ENCODE results near the gene LRP2. TPM values are rescaled to one million over a fixed set of nuclear protein-coding genes. Genes with fewer than 3 reads are reported as not detected.

Gene LRP2
- polyA plus RNA-seq, 1 donor (not counting 4 experiments of a cell fraction or from before 2014, with no cell fraction given): not detected

DNA sequence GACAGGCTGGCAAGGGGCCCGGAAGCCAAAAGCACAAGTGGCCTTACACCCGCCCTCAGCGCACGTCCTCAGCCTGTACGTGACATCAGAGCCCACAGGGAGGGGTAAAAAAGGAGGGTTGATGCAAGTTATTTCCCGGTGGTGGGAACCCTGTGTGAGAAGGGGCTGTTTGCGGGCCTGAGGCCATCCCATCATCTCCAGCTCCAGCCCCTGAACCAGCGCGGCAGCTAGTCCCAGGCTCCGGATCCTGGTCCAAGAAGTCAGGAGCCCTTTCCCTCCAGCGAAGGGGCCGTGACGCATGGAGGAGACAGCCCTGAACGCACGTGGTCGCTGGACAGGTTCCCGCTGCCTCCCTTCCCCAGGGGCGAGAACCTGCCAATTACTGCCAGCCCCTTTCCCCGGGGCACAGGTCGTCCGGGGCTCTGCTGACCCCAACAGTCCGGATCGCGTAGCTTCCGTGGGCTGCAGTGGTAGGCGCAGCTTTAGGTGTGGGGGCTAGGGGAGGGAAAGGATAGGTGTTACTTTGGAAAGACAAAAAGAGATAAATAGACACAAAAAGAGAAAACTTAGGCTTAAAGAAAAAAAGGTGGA lies 1.3 kb upstream of the LRP2 start:
- dilution Hi-C loops (cut with MboI; ENCODE audit: extremely low pct_ligation_motif_present, low sequenced_read_pairs): no loop called here
- H3K9ac ChIP-seq (ENCODE audit: control insufficient read depth, extremely low read depth, insufficient read depth, low read length): no peak overlapping the region
- peak overlapping the region; percentile 80 for H3K4me2 ChIP-seq (ENCODE audit: control insufficient read depth, extremely low read depth, insufficient read depth, low read depth, low read length)
- H3K4me1 ChIP-seq (ENCODE audit: control insufficient read depth, extremely low read depth, insufficient read depth, low read length): peaks cover 27% of the 10 kb centered on the region
- no peaks in the 10 kb centered on the region for H4K20me1 ChIP-seq (ENCODE audit: control insufficient read depth, extremely low read depth, insufficient read depth, low read length)
- H3K27ac ChIP-seq (ENCODE audit: control insufficient read depth, insufficient read depth, low read length): no peak overlapping the region
- TF ChIP-seq, protein P1, sequence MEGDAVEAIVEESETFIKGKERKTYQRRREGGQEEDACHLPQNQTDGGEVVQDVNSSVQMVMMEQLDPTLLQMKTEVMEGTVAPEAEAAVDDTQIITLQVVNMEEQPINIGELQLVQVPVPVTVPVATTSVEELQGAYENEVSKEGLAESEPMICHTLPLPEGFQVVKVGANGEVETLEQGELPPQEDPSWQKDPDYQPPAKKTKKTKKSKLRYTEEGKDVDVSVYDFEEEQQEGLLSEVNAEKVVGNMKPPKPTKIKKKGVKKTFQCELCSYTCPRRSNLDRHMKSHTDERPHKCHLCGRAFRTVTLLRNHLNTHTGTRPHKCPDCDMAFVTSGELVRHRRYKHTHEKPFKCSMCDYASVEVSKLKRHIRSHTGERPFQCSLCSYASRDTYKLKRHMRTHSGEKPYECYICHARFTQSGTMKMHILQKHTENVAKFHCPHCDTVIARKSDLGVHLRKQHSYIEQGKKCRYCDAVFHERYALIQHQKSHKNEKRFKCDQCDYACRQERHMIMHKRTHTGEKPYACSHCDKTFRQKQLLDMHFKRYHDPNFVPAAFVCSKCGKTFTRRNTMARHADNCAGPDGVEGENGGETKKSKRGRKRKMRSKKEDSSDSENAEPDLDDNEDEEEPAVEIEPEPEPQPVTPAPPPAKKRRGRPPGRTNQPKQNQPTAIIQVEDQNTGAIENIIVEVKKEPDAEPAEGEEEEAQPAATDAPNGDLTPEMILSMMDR (optimal IDR thresholded peaks at IDR 0.05 in 1 of 3, IDR thresholded peaks at IDR 0.05 in 1 of 3, conservative IDR thresholded peaks at IDR 0.05 in 1 of 3; ENCODE audit: extremely low read depth in 1 of 3, insufficient read depth in 2 of 3, low read length in 3 of 3): no peak
- peak; percentile 76 for TF ChIP-seq EZH2 (IDR thresholded peaks at IDR 0.05; ENCODE audit: low read length)
- no peaks in the 10 kb centered on the region for H3K9me1 ChIP-seq (ENCODE audit: control insufficient read depth, extremely low read depth, insufficient read depth, low read length)
- H2AFZ ChIP-seq (ENCODE audit: control insufficient read depth, low read length): no peak overlapping the region
- H3K4me3 ChIP-seq (ENCODE audit: control insufficient read depth in 2 of 3, extremely low read depth in 1 of 3, insufficient read depth in 2 of 3, low read depth in 1 of 3, low read length in 3 of 3): peak overlapping the region in 2 of 3 experiments; percentile 56 to 58
- H3K27me3 ChIP-seq (ENCODE audit: control insufficient read depth, extremely low read depth, insufficient read depth, low read length): peaks cover 59% of the 10 kb centered on the region
- DNase-seq (ENCODE audit: low read depth, low spot score) (no peak), FAIRE-seq (no peak)
- H3K79me2 ChIP-seq (ENCODE audit: control insufficient read depth, insufficient read depth, low read length): no peaks in the 10 kb centered on the region
- no peaks in the 10 kb centered on the region for H3K9me3 ChIP-seq (ENCODE audit: control insufficient read depth, low read depth, low read length)
- H3K36me3 ChIP-seq (ENCODE audit: control insufficient read depth in 2 of 2, extremely low read depth in 1 of 2, insufficient read depth in 2 of 2, low read length in 2 of 2): no peaks in the 10 kb centered on the region

DNA sequence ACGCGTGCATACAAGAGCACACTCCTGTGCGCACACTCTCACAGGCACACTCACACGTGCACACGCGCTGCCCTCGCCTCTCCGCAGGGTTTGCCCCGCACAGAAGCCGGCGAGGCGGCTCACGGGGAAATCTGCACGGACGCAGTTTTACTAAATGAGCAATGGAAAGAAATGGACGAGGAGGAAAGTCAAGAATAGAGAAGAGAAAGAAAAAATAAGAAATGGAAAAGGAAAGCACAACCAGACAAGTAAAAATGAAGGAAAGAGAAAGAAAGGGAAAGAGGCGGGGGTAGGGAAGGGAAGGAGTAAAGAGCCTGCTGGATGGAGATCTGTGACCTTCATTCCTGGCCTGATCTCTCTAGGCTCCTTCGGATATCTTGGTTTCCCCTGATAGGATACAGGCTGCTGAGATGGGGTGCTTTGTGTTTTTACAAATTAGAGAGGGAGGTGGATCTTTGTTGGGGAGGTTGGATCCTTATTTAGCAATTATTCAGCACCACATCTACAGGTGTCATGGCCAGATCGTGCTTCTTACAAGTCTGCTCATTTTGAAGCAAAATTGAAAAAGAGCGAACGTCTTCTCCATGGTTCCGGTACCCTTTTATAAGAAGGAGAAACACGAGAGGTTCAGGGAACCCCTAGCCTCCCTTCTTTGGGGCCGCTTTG lies 693 bp upstream of the LRP2 start:
- Histone ChIP-seq H3K9me3 (ENCODE audit: control insufficient read depth, low read depth, low read length) (no peaks in the 10 kb centered on the region), H3K79me2 (ENCODE audit: control insufficient read depth, insufficient read depth, low read length) (no peaks in the 10 kb centered on the region), H3K27me3 (ENCODE audit: control insufficient read depth, extremely low read depth, insufficient read depth, low read length) (peaks cover 59% of the 10 kb centered on the region), H3K4me1 (ENCODE audit: control insufficient read depth, extremely low read depth, insufficient read depth, low read length) (peaks cover 27% of the 10 kb centered on the region), H3K36me3 (ENCODE audit: control insufficient read depth in 2 of 2, extremely low read depth in 1 of 2, insufficient read depth in 2 of 2, low read length in 2 of 2) (no peaks in the 10 kb centered on the region), H3K4me2 (ENCODE audit: control insufficient read depth, extremely low read depth, insufficient read depth, low read depth, low read length) (peak overlapping the region; percentile 80), H3K9me1 (ENCODE audit: control insufficient read depth, extremely low read depth, insufficient read depth, low read length) (no peaks in the 10 kb centered on the region), H3K4me3 (ENCODE audit: control insufficient read depth in 2 of 3, extremely low read depth in 1 of 3, insufficient read depth in 2 of 3, low read depth in 1 of 3, low read length in 3 of 3) (peak overlapping the region in 2 of 3 experiments; percentile 36 to 56), H2AFZ (ENCODE audit: control insufficient read depth, low read length) (no peak overlapping the region), H3K27ac (ENCODE audit: control insufficient read depth, insufficient read depth, low read length) (no peak overlapping the region), H4K20me1 (ENCODE audit: control insufficient read depth, extremely low read depth, insufficient read depth, low read length) (no peaks in the 10 kb centered on the region), H3K9ac (ENCODE audit: control insufficient read depth, extremely low read depth, insufficient read depth, low read length) (no peak overlapping the region)
- dilution Hi-C loops (cut with MboI; ENCODE audit: extremely low pct_ligation_motif_present, low sequenced_read_pairs): no loop called here
- FAIRE-seq (no peak), DNase-seq (ENCODE audit: low read depth, low spot score) (no peak)
- peak; percentile 3 for TF ChIP-seq EZH2 (IDR thresholded peaks at IDR 0.05; ENCODE audit: low read length)
- TF ChIP-seq, protein P1 (optimal IDR thresholded peaks at IDR 0.05 in 1 of 3, IDR thresholded peaks at IDR 0.05 in 1 of 3, conservative IDR thresholded peaks at IDR 0.05 in 1 of 3; ENCODE audit: extremely low read depth in 1 of 3, insufficient read depth in 2 of 3, low read length in 3 of 3): no peak

All from keratinocyte (primary cell).